LNCaP clone FGC (cell line): Measurements from ENCODE around the gene CFAP54.

Experiments
- DNase-seq: peaks from one replicate; pipeline ENCODE4 v3.0.0-alpha.2; 2011; ENCODE audit warnings: low read depth
- H3K4me3 ChIP-seq: 2 replicates; pipeline ENCODE4 v1.5.1; 2011; ENCODE audit warnings: mild to moderate bottlenecking, low read depth, low read length, control low read depth
- CTCF ChIP-seq: IDR thresholded peaks from 2 replicates; pipeline ENCODE4 v1.5.1; 2012; ENCODE audit warnings: mild to moderate bottlenecking; ENCODE audit not compliant: control insufficient read depth, insufficient read depth; ENCODE audit errors: extremely low read depth

CFAP54 gene

GRCh38 chr12:96770219-96771102 lies 281.1 kb downstream of the CFAP54 start:
- no peak overlapping the region for H3K4me3 ChIP-seq
- DNase-seq, result peak; percentile 22
- no peak for TF ChIP-seq CTCF

GRCh38 chr12:96773031-96773430 lies 283.7 kb downstream of the CFAP54 start:
- no peak for TF ChIP-seq CTCF
- no peak for DNase-seq
- H3K4me3 ChIP-seq, result no peak overlapping the region

DNA sequence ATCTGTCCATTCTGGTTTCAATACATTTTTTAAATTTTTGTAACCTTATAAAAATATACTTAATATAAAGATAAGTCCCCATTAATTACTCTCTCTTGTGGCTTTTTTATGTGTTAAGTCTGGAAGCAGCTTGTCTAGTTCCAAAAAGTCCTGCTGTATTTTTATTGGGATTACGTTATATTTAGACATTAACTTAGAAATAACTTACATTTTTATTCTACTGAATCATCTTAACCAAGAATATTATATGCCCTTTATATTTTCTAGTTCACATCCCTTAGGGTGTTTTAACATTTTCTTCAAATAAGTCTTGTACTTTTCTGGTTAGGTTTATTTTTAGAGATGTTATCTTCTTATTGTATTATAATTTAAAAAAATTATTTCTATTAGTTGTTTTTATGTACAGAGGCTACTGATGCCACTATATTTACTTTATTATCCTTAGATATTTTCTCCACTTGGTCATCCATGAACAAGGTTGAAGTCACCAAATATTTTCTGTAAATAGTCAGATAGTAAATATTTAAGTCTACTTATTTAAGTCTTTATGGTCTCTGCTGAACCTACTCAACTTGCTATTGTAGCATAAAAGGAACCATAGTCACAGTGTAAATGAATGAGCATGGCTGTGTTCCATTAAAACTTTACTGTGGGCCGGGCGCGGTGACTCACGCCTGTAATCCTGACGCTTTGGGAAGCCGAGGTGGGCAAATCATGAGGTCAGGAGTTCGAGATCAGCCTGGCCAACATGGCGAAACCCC lies 285.3 kb downstream of the CFAP54 start:
- TF ChIP-seq CTCF, result no peak
- DNase-seq, result no peak
- no peak overlapping the region for H3K4me3 ChIP-seq

DNA sequence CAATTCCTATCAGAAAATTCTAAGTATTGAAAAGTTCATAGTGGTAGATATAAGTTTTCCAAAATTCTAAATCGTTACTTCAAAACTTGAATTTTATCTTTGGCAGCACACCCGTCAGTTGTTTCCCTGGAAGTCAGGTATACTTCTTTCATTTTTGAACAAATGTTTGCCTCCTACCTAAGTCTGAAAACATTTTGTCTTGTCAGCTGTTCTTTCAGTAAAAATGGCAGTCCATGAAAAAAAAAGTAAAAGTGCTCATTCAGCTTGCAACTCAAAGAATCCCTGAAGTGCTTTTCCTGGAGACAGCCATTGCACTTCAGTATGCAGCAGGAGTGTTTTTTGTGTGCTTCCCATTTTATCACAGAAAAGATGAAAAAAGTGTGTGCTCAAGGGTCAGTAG lies 287.5 kb downstream of the CFAP54 start:
- TF ChIP-seq CTCF, result no peak
- DNase-seq, result no peak
- no peak overlapping the region for H3K4me3 ChIP-seq

GRCh38 chr12:96780330-96780729 lies 291.0 kb downstream of the CFAP54 start:
- DNase-seq, result no peak
- no peak overlapping the region for H3K4me3 ChIP-seq
- TF ChIP-seq CTCF, result no peak

DNA sequence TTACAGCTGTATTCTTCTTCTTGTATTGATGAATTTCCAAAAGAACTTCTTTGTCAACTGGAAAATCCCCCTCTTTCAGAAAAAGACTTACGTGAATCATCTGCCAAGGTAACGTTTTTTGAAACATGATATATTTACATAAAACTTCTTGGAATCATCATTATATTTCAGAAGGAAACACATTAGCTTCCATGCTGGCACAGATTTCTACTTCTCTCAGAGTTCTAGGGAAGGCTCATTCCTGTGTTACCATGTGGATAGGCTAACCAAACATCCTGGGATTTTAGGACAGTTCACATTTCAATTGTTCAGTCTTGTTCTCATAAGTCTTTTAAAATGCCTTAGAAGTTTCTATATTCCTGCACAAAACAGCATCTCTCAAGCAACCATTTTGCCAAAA lies 297.4 kb downstream of the CFAP54 start:
- no peak overlapping the region for H3K4me3 ChIP-seq
- TF ChIP-seq CTCF, result no peak
- DNase-seq, result no peak
